SU-DHL-6 (cell line): ENCODE data around the gene RIPPLY2.
A peak's percentile ranks its signal among the peaks of the same experiment; 100 is the strongest.

Experiments
- H2AFZ ChIP-seq: fragments of 200-600 bp; sonication (generic); 2 replicates; pipeline ENCODE4 v1.6.1; 2014; ENCODE audit warnings: low read depth, mild to moderate bottlenecking, moderate library complexity, mixed read lengths, antibody characterized with exemption, low read length; ENCODE audit not compliant: severe bottlenecking
- H3F3A ChIP-seq: fragments of 200-600 bp; shearing (Covaris generic); 2 replicates; pipeline ENCODE4 v1.6.0; 2016; ENCODE audit warnings: antibody characterized with exemption, mild to moderate bottlenecking; ENCODE audit not compliant: insufficient read depth
- H3K27ac ChIP-seq: fragments of 200-600 bp; sonication (generic); 2 replicates; pipeline ENCODE4 v1.5.1; 2016; ENCODE audit warnings: low read depth, mild to moderate bottlenecking, low read length, moderate library complexity, mixed read lengths
- H3K27me3 ChIP-seq: fragments of 200-600 bp; sonication (generic), shearing (Covaris generic); 2 replicates; pipeline ENCODE4 v1.6.0; 2014; ENCODE audit warnings: mild to moderate bottlenecking, low read length
- H3K36me3 ChIP-seq: fragments of 200-600 bp; sonication (generic); 2 replicates; pipeline ENCODE4 v1.6.1; 2014; ENCODE audit warnings: mild to moderate bottlenecking, low read length, mixed read lengths
- H3K4me2 ChIP-seq: fragments of 300-600, 200-600 bp; shearing (Covaris generic), sonication (generic); 2 replicates; pipeline ENCODE4 v1.6.0; 2014; ENCODE audit warnings: low read length, low read depth, mild to moderate bottlenecking; ENCODE audit not compliant: poor library complexity, severe bottlenecking
- H3K4me3 ChIP-seq: fragments of 200-600 bp; sonication (generic); 2 replicates; pipeline ENCODE4 v1.5.1; 2014; ENCODE audit warnings: antibody characterized with exemption, low read length, mild to moderate bottlenecking, mixed read lengths; ENCODE audit not compliant: insufficient read depth, poor library complexity, severe bottlenecking
- H3K79me2 ChIP-seq: fragments of 200-600 bp; sonication (generic); 2 replicates; pipeline ENCODE4 v1.6.1; 2014; ENCODE audit warnings: mild to moderate bottlenecking, low read length, moderate library complexity; ENCODE audit not compliant: insufficient read depth
- H3K9ac ChIP-seq: fragments of 200-600 bp; sonication (generic); 2 replicates; pipeline ENCODE4 v1.7.0; 2014; ENCODE audit warnings: mild to moderate bottlenecking, low read length
- H3K9me2 ChIP-seq: fragments of 200-600 bp; sonication (generic); replicated peaks from 2 replicates; pipeline ENCODE4 v1.6.1; 2014; ENCODE audit warnings: low read length; ENCODE audit not compliant: insufficient read depth
- H3K9me3 ChIP-seq: fragments of 200-600 bp; sonication (generic); 2 replicates; pipeline ENCODE4 v1.6.1; 2014; ENCODE audit warnings: low read length, mixed read lengths; ENCODE audit not compliant: insufficient read depth
- H4K20me1 ChIP-seq: fragments of 200-600 bp; sonication (generic); 2 replicates; pipeline ENCODE4 v1.6.1; 2014; ENCODE audit warnings: low read depth, mild to moderate bottlenecking, antibody characterized with exemption, low read length, moderate library complexity, mixed read lengths
- EZH2phosphoT487 ChIP-seq: fragments of 200-600 bp; sonication (generic), shearing (Covaris generic); conservative IDR thresholded peaks from 2 replicates; pipeline ENCODE4 v1.6.1; 2018; ENCODE audit warnings: mild to moderate bottlenecking, antibody characterized with exemption, low read length, moderate library complexity, mixed read lengths
- TF ChIP-seq, protein P1 (sequence below): fragments of 200-600 bp; sonication (generic); IDR thresholded peaks from one replicate; pipeline ENCODE4 v1.5.1; 2017; ENCODE audit warnings: antibody characterized with exemption, mild to moderate bottlenecking, low read length, moderate library complexity; ENCODE audit not compliant: insufficient read depth, poor library complexity, severe bottlenecking

The RIPPLY2 gene

GRCh38 chr6:83862776-83863471 is 9.8 kb downstream of the RIPPLY2 start:
- H3K4me3 ChIP-seq, result no peak overlapping the region
- no peaks in the 10 kb centered on the region for H3K27me3 ChIP-seq
- peaks cover 68% of the 10 kb centered on the region for H3K79me2 ChIP-seq
- H4K20me1 ChIP-seq, result 0 out of 2 replicates have a peak, but pooled peaks cover 8% of the 10 kb centered on the region
- no peak overlapping the region for H3K9ac ChIP-seq
- no peak overlapping the region for H2AFZ ChIP-seq
- H3K27ac ChIP-seq, result no peak overlapping the region
- no peaks in the 10 kb centered on the region for H3F3A ChIP-seq
- H3K4me2 ChIP-seq, result peak overlapping the region; percentile 91
- no peaks in the 10 kb centered on the region for H3K9me2 ChIP-seq
- TF ChIP-seq, protein P1, sequence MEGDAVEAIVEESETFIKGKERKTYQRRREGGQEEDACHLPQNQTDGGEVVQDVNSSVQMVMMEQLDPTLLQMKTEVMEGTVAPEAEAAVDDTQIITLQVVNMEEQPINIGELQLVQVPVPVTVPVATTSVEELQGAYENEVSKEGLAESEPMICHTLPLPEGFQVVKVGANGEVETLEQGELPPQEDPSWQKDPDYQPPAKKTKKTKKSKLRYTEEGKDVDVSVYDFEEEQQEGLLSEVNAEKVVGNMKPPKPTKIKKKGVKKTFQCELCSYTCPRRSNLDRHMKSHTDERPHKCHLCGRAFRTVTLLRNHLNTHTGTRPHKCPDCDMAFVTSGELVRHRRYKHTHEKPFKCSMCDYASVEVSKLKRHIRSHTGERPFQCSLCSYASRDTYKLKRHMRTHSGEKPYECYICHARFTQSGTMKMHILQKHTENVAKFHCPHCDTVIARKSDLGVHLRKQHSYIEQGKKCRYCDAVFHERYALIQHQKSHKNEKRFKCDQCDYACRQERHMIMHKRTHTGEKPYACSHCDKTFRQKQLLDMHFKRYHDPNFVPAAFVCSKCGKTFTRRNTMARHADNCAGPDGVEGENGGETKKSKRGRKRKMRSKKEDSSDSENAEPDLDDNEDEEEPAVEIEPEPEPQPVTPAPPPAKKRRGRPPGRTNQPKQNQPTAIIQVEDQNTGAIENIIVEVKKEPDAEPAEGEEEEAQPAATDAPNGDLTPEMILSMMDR, result no peak
- no peak for TF ChIP-seq EZH2phosphoT487
- H3K36me3 ChIP-seq, result peaks cover 48% of the 10 kb centered on the region
- peaks cover 24% of the 10 kb centered on the region; the same call in 1 of the 2 replicates for H3K9me3 ChIP-seq

GRCh38 chr6:83867043-83867442 is 13.9 kb downstream of the RIPPLY2 start:
- Histone ChIP-seq H3K79me2 (peaks cover 82% of the 10 kb centered on the region), H3K9ac (no peak overlapping the region), H3K4me3 (no peak overlapping the region), H3K9me3 (peaks cover 37% of the 10 kb centered on the region; the same call in 1 of the 2 replicates), H3K27me3 (no peaks in the 10 kb centered on the region), H4K20me1 (0 out of 2 replicates have a peak, but pooled peaks cover 5% of the 10 kb centered on the region), H2AFZ (no peak overlapping the region), H3K36me3 (peaks cover 76% of the 10 kb centered on the region), H3K27ac (no peak overlapping the region), H3K9me2 (no peaks in the 10 kb centered on the region), H3K4me2 (no peak overlapping the region), H3F3A (no peaks in the 10 kb centered on the region)
- TF ChIP-seq EZH2phosphoT487, result no peak
- TF ChIP-seq, protein P1, result no peak

DNA sequence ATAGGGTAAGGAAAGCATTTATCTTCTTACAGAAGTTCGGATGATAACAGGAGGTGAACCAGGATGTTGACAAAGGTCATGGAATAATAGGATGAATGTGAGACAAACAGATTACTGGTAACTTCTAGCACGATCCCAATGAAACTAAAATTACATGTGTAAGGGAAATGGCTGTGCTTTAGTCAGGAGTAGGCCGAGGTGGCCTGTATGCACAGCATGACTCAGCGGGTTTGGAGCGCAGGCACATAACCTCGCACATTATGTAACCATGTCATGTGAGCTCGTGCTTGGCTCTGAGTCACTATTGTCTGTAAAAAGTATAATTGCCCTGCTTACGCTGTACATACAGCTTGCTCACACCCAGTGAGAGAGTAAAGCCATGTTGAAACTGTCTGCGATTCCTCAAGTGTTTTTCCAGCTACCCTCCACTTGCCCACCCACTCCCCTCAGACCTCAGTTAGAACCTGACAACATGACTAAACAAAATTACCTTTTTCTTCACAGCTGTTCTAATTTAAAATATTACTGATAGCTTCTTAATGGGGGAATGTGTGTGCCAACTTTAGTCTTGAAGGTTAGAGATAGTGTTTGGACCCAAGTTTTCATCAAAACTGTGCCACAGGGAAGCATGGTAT is 14.5 kb downstream of the RIPPLY2 start:
- no peaks in the 10 kb centered on the region for H3K27me3 ChIP-seq
- no peak overlapping the region for H3K4me3 ChIP-seq
- H3K36me3 ChIP-seq, result peaks cover 74% of the 10 kb centered on the region
- no peak overlapping the region for H3K4me2 ChIP-seq
- H3K27ac ChIP-seq, result no peak overlapping the region
- H3K9ac ChIP-seq, result no peak overlapping the region
- no peaks in the 10 kb centered on the region for H3F3A ChIP-seq
- TF ChIP-seq, protein P1, result no peak
- TF ChIP-seq EZH2phosphoT487, result no peak
- H4K20me1 ChIP-seq, result no peaks in the 10 kb centered on the region
- H3K9me3 ChIP-seq, result peaks cover 37% of the 10 kb centered on the region; the same call in 1 of the 2 replicates
- no peak overlapping the region for H2AFZ ChIP-seq
- H3K79me2 ChIP-seq, result peaks cover 82% of the 10 kb centered on the region
- no peaks in the 10 kb centered on the region for H3K9me2 ChIP-seq
